Endodermal cell (in vitro differentiated cells): ENCODE results near the gene ZFAND3. TPM values are rescaled to one million over a fixed set of nuclear protein-coding genes. Genes with fewer than 3 reads are reported as not detected.

ENCODE experiments used
- DNase-seq: peaks from one replicate; pipeline ENCODE4 v3.0.0-alpha.2; 2017
- H3K27ac ChIP-seq: 2 replicates; pipeline ENCODE4 v1.5.1; 2013; ENCODE audit warnings: mild to moderate bottlenecking, low read depth, low read length, moderate library complexity
- H3K27me3 ChIP-seq: 2 replicates; pipeline ENCODE4 v1.6.1; 2013; ENCODE audit warnings: mild to moderate bottlenecking, low read length, moderate library complexity; ENCODE audit not compliant: insufficient read depth, control insufficient read depth, poor library complexity, severe bottlenecking
- H3K36me3 ChIP-seq: 2 replicates; pipeline ENCODE4 v1.7.0; 2013; ENCODE audit warnings: mild to moderate bottlenecking, low read length, moderate library complexity; ENCODE audit not compliant: control insufficient read depth, insufficient read depth
- H3K4me1 ChIP-seq: one replicate; pipeline ENCODE4 v1.7.0; 2013; ENCODE audit warnings: low read length; ENCODE audit not compliant: control insufficient read depth, insufficient read depth
- H3K4me3 ChIP-seq: 2 replicates; pipeline ENCODE4 v1.5.1; 2013; ENCODE audit warnings: mild to moderate bottlenecking, low read length, moderate library complexity
- H3K9ac ChIP-seq: 2 replicates; pipeline ENCODE4 v1.6.1; 2013; ENCODE audit warnings: mild to moderate bottlenecking, low read length, moderate library complexity; ENCODE audit not compliant: poor library complexity, severe bottlenecking; ENCODE audit errors: extremely low read depth
- H3K9me3 ChIP-seq: 2 replicates; pipeline ENCODE4 v1.6.1; 2013; ENCODE audit warnings: mild to moderate bottlenecking, low read length, moderate library complexity; ENCODE audit not compliant: control insufficient read depth
- H3K27ac Mint-ChIP-seq: 2 replicates; pipeline ENCODE4 v1.8.0; 2020; ENCODE audit warnings: mixed read lengths
- H3K27me3 Mint-ChIP-seq: 2 replicates; pipeline ENCODE4 v1.8.0; 2021; ENCODE audit warnings: mild to moderate bottlenecking, mixed read lengths; ENCODE audit not compliant: insufficient read depth
- H3K36me3 Mint-ChIP-seq: 2 replicates; pipeline ENCODE4 v1.8.0; 2020; ENCODE audit warnings: low read depth, mixed read lengths
- H3K4me1 Mint-ChIP-seq: 2 replicates; pipeline ENCODE4 v1.8.0; 2020; ENCODE audit warnings: mixed read lengths
- H3K4me3 Mint-ChIP-seq: 2 replicates; pipeline ENCODE4 v1.8.0; 2020; ENCODE audit warnings: mild to moderate bottlenecking, moderate library complexity, mixed read lengths
- H3K9me3 Mint-ChIP-seq: 2 replicates; pipeline ENCODE4 v1.8.0; 2020; ENCODE audit warnings: mild to moderate bottlenecking, mixed read lengths
- WGBS, 2 experiments: methylation state at CpG; one replicate each; pipeline versions ENCODE4 v1.1.5 to v1.1.7; 2013; ENCODE audit warnings: missing lambda C conversion rate in 2 of 2, mixed read lengths in 1 of 2; ENCODE audit not compliant: insufficient coverage in 1 of 2, insufficient read length in 1 of 2; 5-methylcytosine and 5-hydroxymethylcytosine counted together
- total RNA-seq, 2 donors: library from RNA; stranded (reverse); fragmentation: NEBNext Ultra II Directional in 1 of 2; extraction: Animal tissue kit (Norgen Biotek cat#: 25700) in 1 of 2; gene quantifications; 2 replicates in 1 of 2; 3 replicates in 1 of 2; pipeline ENCODE4 v1.2.1, GENCODE V29; 2021
- TF ChIP-seq, protein P1 (sequence below): fragments of 200-600 bp; sonication (generic); conservative IDR thresholded peaks from 2 replicates; pipeline ENCODE4 v1.5.0; 2021; ENCODE audit warnings: antibody characterized with exemption, mild to moderate bottlenecking

ZFAND3 gene
- total RNA-seq, 2 donors from 2014 or later: 67.1 to 86.2 TPM

DNA sequence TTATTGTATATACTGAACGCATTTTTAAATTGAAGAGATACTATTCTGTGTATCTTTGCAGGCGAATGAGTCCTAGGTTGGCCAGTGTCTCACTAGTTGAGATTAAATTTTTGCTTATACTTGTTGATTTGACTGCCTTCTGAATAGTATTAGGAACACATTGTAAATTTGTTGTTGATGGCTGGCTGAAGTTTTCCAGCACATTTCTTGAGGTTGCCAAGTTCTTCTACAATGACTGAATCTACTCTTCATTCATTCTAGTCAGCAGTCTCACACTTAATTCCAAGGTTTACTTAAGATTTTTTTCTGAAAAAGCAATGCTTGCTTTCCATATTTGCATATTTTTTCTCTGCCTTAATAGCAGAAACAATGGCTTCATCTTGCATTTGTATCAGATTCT lies 151.7 kb downstream of the ZFAND3 start:
- TF ChIP-seq, protein P1, sequence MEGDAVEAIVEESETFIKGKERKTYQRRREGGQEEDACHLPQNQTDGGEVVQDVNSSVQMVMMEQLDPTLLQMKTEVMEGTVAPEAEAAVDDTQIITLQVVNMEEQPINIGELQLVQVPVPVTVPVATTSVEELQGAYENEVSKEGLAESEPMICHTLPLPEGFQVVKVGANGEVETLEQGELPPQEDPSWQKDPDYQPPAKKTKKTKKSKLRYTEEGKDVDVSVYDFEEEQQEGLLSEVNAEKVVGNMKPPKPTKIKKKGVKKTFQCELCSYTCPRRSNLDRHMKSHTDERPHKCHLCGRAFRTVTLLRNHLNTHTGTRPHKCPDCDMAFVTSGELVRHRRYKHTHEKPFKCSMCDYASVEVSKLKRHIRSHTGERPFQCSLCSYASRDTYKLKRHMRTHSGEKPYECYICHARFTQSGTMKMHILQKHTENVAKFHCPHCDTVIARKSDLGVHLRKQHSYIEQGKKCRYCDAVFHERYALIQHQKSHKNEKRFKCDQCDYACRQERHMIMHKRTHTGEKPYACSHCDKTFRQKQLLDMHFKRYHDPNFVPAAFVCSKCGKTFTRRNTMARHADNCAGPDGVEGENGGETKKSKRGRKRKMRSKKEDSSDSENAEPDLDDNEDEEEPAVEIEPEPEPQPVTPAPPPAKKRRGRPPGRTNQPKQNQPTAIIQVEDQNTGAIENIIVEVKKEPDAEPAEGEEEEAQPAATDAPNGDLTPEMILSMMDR: no peak
- Mint-ChIP-seq H3K27ac (no peak overlapping the region), H3K9me3 (peaks cover 44% of the 10 kb centered on the region), H3K4me1 (no peaks in the 10 kb centered on the region), H3K36me3 (peaks cover 37% of the 10 kb centered on the region), H3K27me3 (no peaks in the 10 kb centered on the region), H3K4me3 (no peak overlapping the region)
- no peak for DNase-seq
- no peak overlapping the region for H3K9ac ChIP-seq
- peaks cover 32% of the 10 kb centered on the region for H3K9me3 ChIP-seq
- 86% methylated on average over 2 of the region's 2 CpGs; no CpG with 5 or more reads in 1 of the 2 experiments for WGBS, 2 experiments
- no peak overlapping the region for H3K4me3 ChIP-seq
- no peaks in the 10 kb centered on the region for H3K36me3 ChIP-seq
- no peaks in the 10 kb centered on the region for H3K4me1 ChIP-seq
- H3K27ac ChIP-seq: no peak overlapping the region
- H3K27me3 ChIP-seq: no peaks in the 10 kb centered on the region

DNA sequence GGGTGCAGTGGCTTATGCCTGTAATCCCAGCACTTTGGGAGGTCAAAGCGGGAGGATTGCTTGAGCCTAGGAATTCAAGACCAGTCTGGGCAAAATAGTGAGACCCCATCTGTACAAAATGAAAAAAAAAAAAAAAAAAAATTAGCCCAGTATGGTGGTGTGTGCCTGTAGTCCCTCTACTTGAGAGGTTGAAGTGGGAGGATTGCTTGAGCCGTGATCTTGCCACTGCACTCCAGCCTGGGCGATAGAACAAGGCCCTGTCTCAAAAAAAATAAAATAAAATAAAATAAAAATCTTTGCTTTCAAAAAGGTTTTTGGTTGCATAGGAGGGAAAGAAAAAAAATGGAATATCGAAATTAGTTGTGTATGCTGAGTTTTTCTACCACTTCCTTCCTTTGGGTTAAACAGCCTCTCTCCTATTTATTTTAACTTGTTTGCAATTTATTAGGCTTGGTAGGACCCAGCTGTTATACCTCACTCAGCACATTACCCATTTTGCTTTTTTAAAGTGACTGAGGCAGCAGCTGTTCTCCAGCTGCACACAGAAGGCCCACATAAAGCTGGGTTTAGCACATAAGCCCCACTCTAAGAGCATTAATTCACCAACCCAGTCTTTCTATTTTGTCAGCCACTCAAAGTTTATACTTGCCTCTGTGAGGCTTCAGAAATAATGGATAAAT lies 152.3 kb downstream of the ZFAND3 start:
- DNase-seq: no peak
- peaks cover 42% of the 10 kb centered on the region for H3K9me3 Mint-ChIP-seq
- H3K4me1 ChIP-seq: no peaks in the 10 kb centered on the region
- H3K36me3 Mint-ChIP-seq: peaks cover 35% of the 10 kb centered on the region
- H3K4me1 Mint-ChIP-seq: no peaks in the 10 kb centered on the region
- no peaks in the 10 kb centered on the region for H3K27me3 ChIP-seq
- no peaks in the 10 kb centered on the region for H3K27me3 Mint-ChIP-seq
- no peak overlapping the region for H3K27ac Mint-ChIP-seq
- no peak overlapping the region for H3K4me3 Mint-ChIP-seq
- no peak overlapping the region for H3K4me3 ChIP-seq
- WGBS, 2 experiments: 93 to 100% methylated on average over 1 to 3 of the region's 4 CpGs
- no peak overlapping the region for H3K9ac ChIP-seq
- H3K9me3 ChIP-seq: peaks cover 29% of the 10 kb centered on the region
- H3K36me3 ChIP-seq: no peaks in the 10 kb centered on the region
- TF ChIP-seq, protein P1: no peak
- no peak overlapping the region for H3K27ac ChIP-seq

DNA sequence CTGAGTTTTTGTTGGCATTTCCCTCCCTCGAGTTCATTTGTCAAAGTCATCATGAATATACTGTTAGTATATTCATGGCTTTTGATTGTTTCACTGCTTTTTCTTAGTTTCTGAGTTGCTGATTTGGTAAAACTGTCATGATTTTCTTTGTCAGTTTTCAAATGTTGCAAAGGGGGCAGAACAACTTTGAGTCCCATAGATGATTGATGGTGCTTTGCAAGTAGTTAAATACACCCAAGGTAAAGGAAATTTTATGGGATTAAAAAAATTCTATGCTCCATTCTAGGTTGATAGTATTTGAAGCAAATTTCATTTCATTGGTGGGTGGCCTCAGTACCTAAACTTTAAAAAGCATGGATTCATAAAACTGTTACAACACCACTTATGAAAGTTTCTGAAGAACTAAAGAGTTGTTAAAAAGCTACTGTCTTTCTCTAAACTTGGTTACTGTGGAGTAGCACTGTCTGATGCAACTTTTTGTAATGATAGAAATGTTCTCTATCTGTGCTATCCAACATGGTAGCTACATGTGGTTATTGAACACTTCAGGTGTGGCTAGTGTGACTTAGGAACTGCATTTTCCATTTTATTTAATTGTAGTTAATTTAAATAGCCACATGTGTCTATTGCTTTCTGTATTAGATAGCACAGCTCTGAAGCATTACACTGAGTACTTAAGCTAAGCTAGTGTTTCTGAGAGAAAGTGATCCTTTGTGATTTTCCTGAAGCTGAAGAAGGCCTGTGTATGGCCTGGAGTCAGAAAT lies 153.6 kb downstream of the ZFAND3 start:
- Mint-ChIP-seq H3K27me3 (no peaks in the 10 kb centered on the region), H3K27ac (no peak overlapping the region), H3K36me3 (peaks cover 28% of the 10 kb centered on the region), H3K4me3 (no peak overlapping the region), H3K9me3 (peaks cover 31% of the 10 kb centered on the region), H3K4me1 (no peaks in the 10 kb centered on the region)
- Histone ChIP-seq H3K27ac (no peak overlapping the region), H3K9ac (no peak overlapping the region), H3K27me3 (no peaks in the 10 kb centered on the region), H3K4me1 (no peaks in the 10 kb centered on the region), H3K36me3 (no peaks in the 10 kb centered on the region), H3K9me3 (peaks cover 24% of the 10 kb centered on the region), H3K4me3 (no peak overlapping the region)
- WGBS, 2 experiments: 95% methylated on average over 1 of the region's 1 CpG; no CpG with 5 or more reads in 1 of the 2 experiments
- TF ChIP-seq, protein P1: no peak
- DNase-seq: no peak
